ENCODE results near the gene MS4A4A. TPM values are rescaled to one million over a fixed set of nuclear protein-coding genes. Genes with fewer than 3 reads are reported as not detected.

MS4A4A gene
- total and polyA plus RNA-seq, 9 of the 15 experiments (the other 6 are each of a cell fraction or from before 2014, with no cell fraction given) = 0.77 to 41.4 (median 10.1) TPM

DNA sequence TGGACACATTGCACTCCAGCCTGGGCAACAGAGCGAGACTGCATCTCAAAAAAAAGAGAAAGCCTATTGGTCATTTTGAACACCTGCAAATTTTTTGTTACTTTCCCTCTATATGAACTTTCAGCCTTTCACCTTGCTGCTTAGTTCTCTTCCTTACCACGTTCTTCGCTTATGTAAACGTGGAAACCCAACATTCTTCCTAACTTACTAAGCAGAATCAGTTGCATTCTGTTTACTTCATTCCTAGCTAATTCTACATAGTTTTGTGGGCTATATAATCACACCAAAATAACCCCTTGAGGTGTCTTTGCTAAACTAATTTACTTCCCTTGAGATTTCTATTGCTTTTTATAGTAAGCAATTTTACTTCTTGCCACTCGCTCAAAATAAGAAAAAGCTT lies 23.2 kb downstream of the MS4A4A start (continued):
- TF ChIP-seq PTBP1 (IDR thresholded peaks at IDR 0.05; ENCODE audit: low read depth, low read length) = no peak

- Histone ChIP-seq H3K9me3 (replicated peaks; ENCODE audit: control insufficient read depth, insufficient read depth, low read depth, low read length) (no peaks in the 10 kb centered on the region), H3K36me3 (ENCODE audit: control insufficient read depth, insufficient read depth, low read length) (no peaks in the 10 kb centered on the region), H3K79me2 (ENCODE audit: control insufficient read depth, insufficient read depth, low read length) (no peaks in the 10 kb centered on the region), H3K4me1 (replicated peaks in 1 of 2; ENCODE audit: control insufficient read depth in 2 of 2, insufficient read depth in 2 of 2, low read length in 2 of 2) (no peaks in the 10 kb centered on the region), H3K27me3 (ENCODE audit: control insufficient read depth in 2 of 2, insufficient read depth in 2 of 2, low read length in 2 of 2) (no peaks in the 10 kb centered on the region), H4K20me1 (replicated peaks; ENCODE audit: control insufficient read depth, insufficient read depth, low read length) (no peaks in the 10 kb centered on the region), H3K9me1 (ENCODE audit: control insufficient read depth, insufficient read depth, low read length) (no peaks in the 10 kb centered on the region), H3K9ac (ENCODE audit: insufficient read depth in 1 of 2, low read depth in 2 of 2, low read length in 2 of 2) (no peak overlapping the region), H3K27ac (ENCODE audit: extremely low read depth, low read depth, low read length) (no peak overlapping the region), H3K4me2 (ENCODE audit: insufficient read depth, low read length) (no peak overlapping the region), H3K4me3 (no peak overlapping the region), H2AFZ (ENCODE audit: low read depth, low read length) (no peak overlapping the region)
- ATAC-seq (no peak), FAIRE-seq (no peak), DNase-seq (ENCODE audit: extremely low read depth in 1 of 4, low spot score in 3 of 4) (no peak)
- intact Hi-C loops (cut with micrococcal nuclease) = no loop called here
- in situ Hi-C loops (cut with MboI) = no loop called here
- 3% methylated on average over 3 of the region's 3 CpGs for WGBS (ENCODE audit: insufficient coverage, low coverage, missing lambda C conversion rate)
- BruUV-seq (replicated peaks) = no TSS peak
- ChIA-PET POLR2A (no interaction called here), CTCF (ENCODE audit: low intra/inter-chr PET ratio) (no interaction called here)
- no peak for TF ChIP-seq HSF4 (CRISPR knock-in tag; IDR thresholded peaks at IDR 0.05; ENCODE audit: borderline replicate concordance)
- TF ChIP-seq FOXJ2 (tag; IDR thresholded peaks at IDR 0.05) = no peak
- no peak for TF ChIP-seq GTF2E2 (tag; IDR thresholded peaks at IDR 0.05)
- TF ChIP-seq TCF3 (CRISPR knock-in tag; IDR thresholded peaks at IDR 0.05) = no peak
- TF ChIP-seq, protein P1, sequence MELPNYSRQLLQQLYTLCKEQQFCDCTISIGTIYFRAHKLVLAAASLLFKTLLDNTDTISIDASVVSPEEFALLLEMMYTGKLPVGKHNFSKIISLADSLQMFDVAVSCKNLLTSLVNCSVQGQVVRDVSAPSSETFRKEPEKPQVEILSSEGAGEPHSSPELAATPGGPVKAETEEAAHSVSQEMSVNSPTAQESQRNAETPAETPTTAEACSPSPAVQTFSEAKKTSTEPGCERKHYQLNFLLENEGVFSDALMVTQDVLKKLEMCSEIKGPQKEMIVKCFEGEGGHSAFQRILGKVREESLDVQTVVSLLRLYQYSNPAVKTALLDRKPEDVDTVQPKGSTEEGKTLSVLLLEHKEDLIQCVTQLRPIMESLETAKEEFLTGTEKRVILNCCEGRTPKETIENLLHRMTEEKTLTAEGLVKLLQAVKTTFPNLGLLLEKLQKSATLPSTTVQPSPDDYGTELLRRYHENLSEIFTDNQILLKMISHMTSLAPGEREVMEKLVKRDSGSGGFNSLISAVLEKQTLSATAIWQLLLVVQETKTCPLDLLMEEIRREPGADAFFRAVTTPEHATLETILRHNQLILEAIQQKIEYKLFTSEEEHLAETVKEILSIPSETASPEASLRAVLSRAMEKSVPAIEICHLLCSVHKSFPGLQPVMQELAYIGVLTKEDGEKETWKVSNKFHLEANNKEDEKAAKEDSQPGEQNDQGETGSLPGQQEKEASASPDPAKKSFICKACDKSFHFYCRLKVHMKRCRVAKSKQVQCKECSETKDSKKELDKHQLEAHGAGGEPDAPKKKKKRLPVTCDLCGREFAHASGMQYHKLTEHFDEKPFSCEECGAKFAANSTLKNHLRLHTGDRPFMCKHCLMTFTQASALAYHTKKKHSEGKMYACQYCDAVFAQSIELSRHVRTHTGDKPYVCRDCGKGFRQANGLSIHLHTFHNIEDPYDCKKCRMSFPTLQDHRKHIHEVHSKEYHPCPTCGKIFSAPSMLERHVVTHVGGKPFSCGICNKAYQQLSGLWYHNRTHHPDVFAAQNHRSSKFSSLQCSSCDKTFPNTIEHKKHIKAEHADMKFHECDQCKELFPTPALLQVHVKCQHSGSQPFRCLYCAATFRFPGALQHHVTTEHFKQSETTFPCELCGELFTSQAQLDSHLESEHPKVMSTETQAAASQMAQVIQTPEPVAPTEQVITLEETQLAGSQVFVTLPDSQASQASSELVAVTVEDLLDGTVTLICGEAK (IDR thresholded peaks at IDR 0.05) = no peak
- TF ChIP-seq, protein P1 (CRISPR knock-in tag; IDR thresholded peaks at IDR 0.05) = no peak
- no peak for TF ChIP-seq NR2C2 (CRISPR knock-in tag; IDR thresholded peaks at IDR 0.05)
- no peak for TF ChIP-seq NR2C2 (tag; IDR thresholded peaks at IDR 0.05)
- TF ChIP-seq TCF7L2 (IDR thresholded peaks at IDR 0.05; ENCODE audit: low read depth, low read length) = no peak
- no peak for TF ChIP-seq ZNF79 (CRISPR knock-in tag; IDR thresholded peaks at IDR 0.05; ENCODE audit: low read depth)
- TF ChIP-seq SIRT6 (IDR thresholded peaks at IDR 0.05; ENCODE audit: low read depth, low read length) = no peak
These were observed 25.6 kb downstream of the MS4A4A start for GRCh38 chr11:60305906-60306619.
